ENCODE data around the gene GAA.

Gene GAA

DNA sequence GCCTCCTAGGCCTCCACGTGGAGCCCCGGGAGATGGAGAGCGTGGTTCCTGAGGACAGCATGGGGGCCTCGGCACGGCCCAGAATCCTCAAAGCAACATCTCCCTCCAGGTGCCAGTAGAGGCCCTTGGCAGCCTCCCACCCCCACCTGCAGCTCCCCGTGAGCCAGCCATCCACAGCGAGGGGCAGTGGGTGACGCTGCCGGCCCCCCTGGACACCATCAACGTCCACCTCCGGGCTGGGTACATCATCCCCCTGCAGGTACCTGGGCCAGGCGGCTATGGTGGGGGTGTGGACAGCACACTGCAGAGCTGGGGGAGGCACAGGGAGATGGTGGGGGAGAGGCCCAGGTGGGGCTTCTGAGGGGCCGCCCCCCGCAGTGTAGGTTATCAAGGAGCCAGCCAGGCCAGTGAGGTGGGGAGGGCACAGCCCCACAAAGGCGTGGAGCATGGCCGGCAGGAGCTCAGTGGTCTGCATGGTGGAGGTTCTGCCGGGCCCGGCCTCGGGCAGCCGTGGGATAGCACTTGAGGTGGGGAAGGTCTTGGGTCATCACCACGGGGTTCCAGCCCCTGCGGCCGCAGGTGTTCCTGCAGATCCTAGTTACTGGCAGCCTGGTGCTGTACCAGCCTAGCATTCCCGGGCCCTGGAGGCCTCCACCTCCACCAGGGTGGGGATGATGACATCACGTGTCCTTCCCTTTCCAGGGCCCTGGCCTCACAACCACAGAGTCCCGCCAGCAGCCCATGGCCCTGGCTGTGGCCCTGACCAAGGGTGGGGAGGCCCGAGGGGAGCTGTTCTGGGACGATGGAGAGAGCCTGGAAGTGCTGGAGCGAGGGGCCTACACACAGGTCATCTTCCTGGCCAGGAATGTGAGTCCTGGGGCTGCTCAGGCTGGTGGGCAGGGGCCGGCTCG lies 16.4 kb downstream of the GAA start:
- DNase-seq (ENCODE audit: low read depth), result no peak

- no peak for DNase-seq (ENCODE audit: low read depth)
These were observed 17.4 kb downstream of the GAA start for GRCh38 chr17:80118601-80119270.

DNA sequence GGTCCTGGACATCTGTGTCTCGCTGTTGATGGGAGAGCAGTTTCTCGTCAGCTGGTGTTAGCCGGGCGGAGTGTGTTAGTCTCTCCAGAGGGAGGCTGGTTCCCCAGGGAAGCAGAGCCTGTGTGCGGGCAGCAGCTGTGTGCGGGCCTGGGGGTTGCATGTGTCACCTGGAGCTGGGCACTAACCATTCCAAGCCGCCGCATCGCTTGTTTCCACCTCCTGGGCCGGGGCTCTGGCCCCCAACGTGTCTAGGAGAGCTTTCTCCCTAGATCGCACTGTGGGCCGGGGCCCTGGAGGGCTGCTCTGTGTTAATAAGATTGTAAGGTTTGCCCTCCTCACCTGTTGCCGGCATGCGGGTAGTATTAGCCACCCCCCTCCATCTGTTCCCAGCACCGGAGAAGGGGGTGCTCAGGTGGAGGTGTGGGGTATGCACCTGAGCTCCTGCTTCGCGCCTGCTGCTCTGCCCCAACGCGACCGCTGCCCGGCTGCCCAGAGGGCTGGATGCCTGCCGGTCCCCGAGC lies 17.9 kb downstream of the GAA start:
- DNase-seq (ENCODE audit: low read depth), result no peak

DNA sequence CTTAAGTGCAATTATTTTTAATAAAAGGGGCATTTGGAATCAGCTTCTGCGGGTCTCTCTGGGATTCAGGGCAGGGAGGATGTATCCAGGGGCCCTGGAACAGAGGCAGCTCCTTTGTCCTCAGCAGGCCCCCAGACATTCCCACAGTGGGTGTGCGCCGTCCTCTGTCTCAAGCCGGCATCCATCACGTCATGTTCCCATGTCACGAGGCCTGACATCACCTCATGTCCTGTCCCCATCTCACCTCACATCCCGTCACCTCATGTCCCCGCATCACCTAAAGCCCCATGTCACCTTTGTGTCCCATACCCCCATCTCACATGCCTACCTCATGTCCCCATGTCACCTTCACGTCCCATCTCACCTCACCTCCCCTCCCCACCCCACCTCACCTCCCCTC lies 18.5 kb downstream of the GAA start:
- no peak for DNase-seq (ENCODE audit: low read depth)

DNA sequence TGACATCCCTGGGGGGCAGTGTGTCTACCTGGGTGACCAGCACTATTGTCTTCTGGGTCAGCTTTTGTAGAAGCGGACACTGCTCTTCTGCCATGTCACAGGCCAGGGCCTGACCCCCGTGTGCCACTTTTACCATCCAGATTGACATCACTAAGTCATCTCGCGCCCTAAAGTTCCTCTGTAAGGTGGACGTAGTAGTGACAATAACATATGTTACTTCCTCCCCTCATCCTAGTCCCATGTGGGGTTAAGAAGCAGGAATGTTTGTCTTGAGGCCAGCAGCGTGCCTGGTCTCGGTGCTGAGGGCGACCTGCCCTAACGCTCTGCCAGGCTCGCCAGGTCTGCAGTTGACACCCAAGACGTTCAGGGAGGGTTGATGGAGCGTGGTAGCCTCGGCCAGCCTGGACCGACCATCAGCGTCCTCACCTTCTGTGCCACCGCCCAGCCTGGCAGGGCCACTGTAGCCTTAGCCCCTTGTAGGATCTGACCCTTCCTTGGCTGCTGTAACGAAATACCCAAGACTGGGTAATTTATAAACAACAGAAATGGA lies 20.7 kb downstream of the GAA start:
- DNase-seq (ENCODE audit: low read depth), result no peak

DNA sequence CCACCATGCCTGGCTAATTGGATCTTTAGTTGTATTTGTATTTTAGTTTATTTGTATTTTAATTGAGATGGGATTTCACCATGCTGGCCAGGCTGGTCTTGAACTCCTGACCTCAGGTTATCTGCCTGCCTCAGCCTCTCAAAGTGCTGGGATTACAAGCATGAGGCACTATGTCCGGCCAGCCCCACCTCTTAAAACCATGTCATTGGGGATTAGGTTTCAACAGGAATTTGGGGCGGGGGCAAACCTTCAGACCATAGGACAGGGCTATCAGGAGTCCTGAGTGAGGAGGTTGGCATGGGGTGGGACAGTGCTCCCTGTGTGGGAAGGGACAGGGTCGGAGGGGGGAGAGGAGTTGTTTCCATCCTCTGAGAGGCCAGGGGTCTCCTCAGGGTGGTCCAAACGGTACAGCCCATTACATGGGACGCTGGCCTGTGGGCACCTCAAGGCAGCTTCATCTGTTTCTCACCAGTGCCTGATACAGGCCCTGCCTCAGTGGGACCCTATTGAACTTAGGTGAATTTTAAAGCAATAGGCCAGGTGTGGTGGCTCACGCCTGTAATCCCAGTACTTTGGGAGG lies 21.6 kb downstream of the GAA start:
- no peak for DNase-seq (ENCODE audit: low read depth)

DNA sequence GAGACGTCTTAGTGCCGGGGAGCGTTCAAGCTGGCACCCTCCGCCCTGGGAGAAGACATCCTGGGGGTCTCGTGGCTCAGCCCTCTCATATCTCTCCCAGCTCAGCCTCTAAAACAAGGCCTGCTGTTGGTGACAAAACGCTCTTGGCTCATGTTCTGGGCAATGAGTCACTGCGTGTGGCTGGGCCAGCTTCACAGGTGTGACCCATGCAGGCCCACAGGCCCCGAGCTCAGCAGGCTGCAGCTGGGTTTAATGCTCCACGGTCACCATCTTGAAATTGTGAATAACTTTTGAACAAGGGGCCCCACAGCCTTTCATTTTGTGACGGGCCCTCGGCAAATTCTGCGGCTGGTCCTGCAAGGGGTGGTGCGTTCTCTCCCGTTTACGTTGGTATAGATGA lies 22.4 kb downstream of the GAA start:
- DNase-seq (ENCODE audit: low read depth), result no peak

- DNase-seq (ENCODE audit: low read depth), result no peak
These were observed 23.1 kb downstream of the GAA start for GRCh38 chr17:80124351-80124981.

GRCh38 chr17:80125656-80126448 lies 24.5 kb downstream of the GAA start:
- peak; percentile 65 for DNase-seq (ENCODE audit: low read depth)

DNA sequence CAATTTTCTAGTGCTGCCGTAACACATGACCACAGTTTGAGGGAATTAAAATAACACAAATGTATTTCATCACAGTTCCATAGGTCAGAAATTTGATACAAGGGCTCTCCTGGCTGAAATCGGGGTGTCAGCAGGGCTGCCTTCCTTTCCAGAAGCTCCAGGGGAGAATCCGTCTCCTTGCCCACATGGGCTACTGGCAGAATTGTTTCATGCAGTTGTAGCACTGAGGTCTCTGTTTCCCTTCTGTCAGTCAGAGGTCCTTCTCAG lies 25.0 kb downstream of the GAA start:
- DNase-seq (ENCODE audit: low read depth), result no peak

GRCh38 chr17:80129006-80129565 lies 27.7 kb downstream of the GAA start:
- no peak for DNase-seq (ENCODE audit: low read depth)

GRCh38 chr17:80130992-80131391 lies 29.6 kb downstream of the GAA start:
- no peak for DNase-seq (ENCODE audit: low read depth)

GRCh38 chr17:80132906-80133625 lies 31.7 kb downstream of the GAA start:
- DNase-seq (ENCODE audit: low read depth), result no peak

DNA sequence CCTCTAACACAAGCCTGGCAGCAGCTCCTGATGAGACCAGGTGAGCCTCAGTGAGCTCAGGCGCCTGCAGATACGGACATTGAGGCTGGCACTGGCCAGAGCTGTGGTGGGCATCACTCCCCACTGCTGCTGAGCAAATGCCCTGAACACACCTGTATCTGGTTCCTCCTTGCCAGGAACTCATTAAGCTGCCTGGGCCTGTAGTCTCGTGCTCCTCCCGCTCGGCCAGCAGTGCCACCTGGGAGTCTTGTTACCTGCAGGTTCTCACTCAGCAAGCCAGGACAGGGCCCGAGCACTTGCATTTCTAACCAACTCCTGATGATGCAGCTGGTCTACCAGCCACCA lies 32.2 kb downstream of the GAA start:
- no peak for DNase-seq (ENCODE audit: low read depth)

GRCh38 chr17:80137131-80137530 lies 35.8 kb downstream of the GAA start:
- DNase-seq (ENCODE audit: low read depth), result no peak

DNA sequence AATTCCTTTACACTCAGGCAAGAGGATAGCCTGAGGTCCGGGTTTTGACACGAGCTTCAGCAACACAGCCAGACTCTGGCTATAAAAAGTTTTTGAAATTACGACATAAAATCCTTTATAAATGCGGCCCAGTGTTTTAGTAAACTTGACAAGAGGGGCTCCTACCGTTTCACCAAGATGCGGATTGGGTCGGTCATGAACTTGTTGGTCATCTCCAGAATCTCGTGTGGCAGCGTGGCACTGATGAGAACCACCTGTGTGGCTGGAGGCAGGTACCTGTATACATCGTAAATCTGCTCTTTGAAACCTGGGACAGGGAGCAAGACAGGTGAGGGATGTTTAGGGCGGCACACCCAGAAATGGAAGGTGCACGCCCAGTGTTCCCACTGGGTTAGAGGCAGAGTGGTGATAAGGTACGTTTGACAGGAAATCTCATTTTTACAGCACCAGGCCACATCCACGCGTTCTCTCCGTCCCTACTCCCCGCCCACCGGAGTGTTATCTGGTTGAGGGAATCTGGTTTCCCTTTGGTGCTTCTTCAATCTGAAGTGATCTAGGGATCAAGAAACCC lies 37.6 kb downstream of the GAA start:
- no peak for DNase-seq (ENCODE audit: low read depth)

DNA sequence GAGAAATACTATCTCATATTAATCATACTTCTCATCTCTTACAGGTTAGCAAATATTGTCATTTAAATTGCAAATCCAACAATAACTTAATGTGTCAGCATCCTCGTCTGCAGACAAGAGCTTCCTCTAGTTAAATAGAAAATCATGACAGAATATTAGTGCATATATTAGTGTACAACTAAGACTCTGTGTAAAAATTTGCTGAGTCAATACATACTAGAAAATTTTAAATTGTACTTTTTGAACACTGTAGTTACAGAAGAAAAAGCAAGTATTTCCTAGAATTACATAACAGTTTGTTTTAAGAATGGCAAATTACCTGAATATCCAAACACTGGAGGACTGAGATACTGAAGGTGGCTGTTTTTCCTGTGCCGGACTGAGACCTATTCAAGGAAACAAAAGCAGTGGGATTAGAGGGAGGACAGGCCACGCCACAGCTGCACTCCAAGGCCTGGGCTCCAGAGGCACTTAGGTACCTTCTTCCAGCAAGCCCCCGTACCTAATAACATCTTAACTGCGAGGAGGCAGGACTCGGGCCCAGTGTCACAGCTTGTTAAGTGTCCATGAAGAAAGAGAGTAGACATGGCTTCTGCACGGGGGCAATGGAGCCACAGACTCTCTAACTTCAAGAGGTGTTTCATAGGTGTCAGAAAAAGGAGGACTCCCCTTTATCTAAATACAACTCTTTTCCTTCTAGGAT lies 40.2 kb downstream of the GAA start:
- no peak for DNase-seq (ENCODE audit: low read depth)

GRCh38 chr17:80142929-80143328 lies 41.5 kb downstream of the GAA start:
- DNase-seq (ENCODE audit: low read depth), result no peak
